HG03039 (cell line): Measurements from ENCODE around the gene RNASE4.
"Not testable (repeated sequence)": the region's sequence is repeated elsewhere in the genome, so short reads cannot be mapped to it uniquely, and the experiment has no call there.

Experiments
- ATAC-seq: cut with Tn5 transposase; IDR thresholded peaks from one replicate; pipeline ENCODE4 v1.9.1; 2021; ENCODE audit warnings: mild to moderate bottlenecking, moderate library complexity; ENCODE audit not compliant: unreplicated experiment

RNASE4 gene

GRCh38 chr14:20683891-20684661 lies at the start of gene RNASE4:
Gene RNASE4, plus strand, starts transcription at chr14:20684560. Its CDS starts 14,812 bp downstream, at chr14:20699372.
- peak; percentile 19 for ATAC-seq

GRCh38 chr14:20641591-20641990 lies 42.8 kb upstream of the RNASE4 start, which contains the start of gene OR6S1:
Gene OR6S1, minus strand, starts transcription at chr14:20641691. Its CDS starts 0 bp downstream, at chr14:20641691.
- no peak for ATAC-seq

GRCh38 chr14:20642182-20642581 lies 42.2 kb upstream of the RNASE4 start:
- no peak for ATAC-seq

- not testable (repeated sequence) for ATAC-seq
Measured at GRCh38 chr14:20642755-20643154, 41.6 kb upstream of the RNASE4 start.

- no peak for ATAC-seq
Measured at GRCh38 chr14:20644520-20644919, 39.8 kb upstream of the RNASE4 start.

- no peak for ATAC-seq
Measured at GRCh38 chr14:20645481-20645880, 38.9 kb upstream of the RNASE4 start.

- ATAC-seq = no peak
Measured at GRCh38 chr14:20652996-20653975, 31.1 kb upstream of the RNASE4 start.

- ATAC-seq = no peak
Measured at GRCh38 chr14:20655851-20656250, 28.5 kb upstream of the RNASE4 start.

- ATAC-seq = no peak
Measured at GRCh38 chr14:20656274-20656673, 28.1 kb upstream of the RNASE4 start.

- no peak for ATAC-seq
Measured at GRCh38 chr14:20657216-20658211, 26.8 kb upstream of the RNASE4 start.

- ATAC-seq = no peak
Measured at GRCh38 chr14:20658246-20658645, 26.1 kb upstream of the RNASE4 start.

GRCh38 chr14:20659336-20659735 lies 25.0 kb upstream of the RNASE4 start:
- no peak for ATAC-seq

- no peak for ATAC-seq
Measured at GRCh38 chr14:20659813-20660395, 24.5 kb upstream of the RNASE4 start.

- ATAC-seq = no peak
Measured at GRCh38 chr14:20661197-20661596, 23.2 kb upstream of the RNASE4 start.

GRCh38 chr14:20662968-20663732 lies 21.2 kb upstream of the RNASE4 start:
- ATAC-seq = peak; percentile 49

GRCh38 chr14:20666400-20666961 lies 17.9 kb upstream of the RNASE4 start:
- not testable (repeated sequence) for ATAC-seq

- peak; percentile 64 for ATAC-seq
Measured at GRCh38 chr14:20667957-20668356, 16.4 kb upstream of the RNASE4 start.

GRCh38 chr14:20668969-20669368 lies 15.4 kb upstream of the RNASE4 start:
- no peak for ATAC-seq
